SKM-1 treated with dmso at 0.1 percent for 144 hours (cell line): Measurements from ENCODE around the gene TRO.

Experiments used
- DNase-seq: peaks from one replicate; lab custom pipeline; 2025; ENCODE audit not compliant: unreplicated experiment; lab: John Stamatoyannopoulos, UW

TRO gene

DNA sequence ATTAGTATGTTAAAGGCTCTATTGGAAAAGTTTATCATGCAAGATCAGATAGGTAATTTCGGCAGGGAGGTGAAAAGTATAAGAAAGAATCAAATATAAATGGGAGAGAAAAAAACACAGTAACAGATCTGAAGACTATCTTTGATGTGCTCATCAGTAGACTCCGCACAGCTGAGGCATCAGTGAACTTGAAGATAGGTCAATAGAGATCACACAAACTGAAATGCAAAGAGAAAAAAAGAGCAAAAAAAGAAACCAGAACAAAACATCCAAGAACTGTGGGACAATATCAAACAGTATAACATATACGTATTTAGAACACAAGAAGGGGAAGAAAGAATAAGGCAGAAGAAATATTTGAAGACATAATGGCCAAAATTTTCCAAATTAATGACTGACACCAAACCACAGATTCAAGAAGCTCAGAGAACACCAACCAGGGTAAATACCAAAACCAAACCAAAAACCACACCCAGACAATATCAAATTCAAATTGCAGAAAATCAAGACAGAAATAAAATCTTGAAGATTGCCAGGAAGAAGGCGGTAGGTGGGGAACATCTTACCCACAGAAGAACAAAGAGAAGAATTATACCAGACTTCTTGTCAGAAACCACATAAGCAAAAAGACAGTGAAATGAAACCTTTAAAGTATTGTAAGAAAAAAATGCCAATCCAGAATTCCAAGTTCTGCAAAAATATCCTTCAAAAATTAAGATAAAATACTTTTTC lies 44.3 kb downstream of the TRO start:
- no peak for DNase-seq

GRCh38 chrX:54977387-54977786 lies 56.8 kb downstream of the TRO start:
- no peak for DNase-seq

DNA sequence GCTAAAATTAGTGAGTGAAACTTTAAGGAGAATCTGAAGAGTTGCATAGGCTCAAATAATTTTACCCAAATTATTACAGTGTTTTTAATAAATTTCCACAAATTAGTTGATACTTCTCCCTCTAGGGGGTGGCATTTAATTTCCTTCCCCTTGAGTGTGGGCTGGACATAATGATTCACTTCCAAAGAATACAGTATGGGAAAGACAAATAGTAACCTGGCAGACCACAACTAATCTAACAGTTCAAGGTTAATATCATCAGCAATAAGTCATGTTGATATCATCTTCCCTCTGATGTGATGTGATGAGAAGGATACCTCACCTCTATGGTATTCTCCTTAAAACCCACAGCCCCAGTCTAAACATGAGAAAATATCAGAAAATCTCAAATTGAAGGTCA lies 57.8 kb downstream of the TRO start:
- no peak for DNase-seq

- DNase-seq, result no peak
These were observed 58.8 kb downstream of the TRO start for GRCh38 chrX:54979432-54979831.

DNA sequence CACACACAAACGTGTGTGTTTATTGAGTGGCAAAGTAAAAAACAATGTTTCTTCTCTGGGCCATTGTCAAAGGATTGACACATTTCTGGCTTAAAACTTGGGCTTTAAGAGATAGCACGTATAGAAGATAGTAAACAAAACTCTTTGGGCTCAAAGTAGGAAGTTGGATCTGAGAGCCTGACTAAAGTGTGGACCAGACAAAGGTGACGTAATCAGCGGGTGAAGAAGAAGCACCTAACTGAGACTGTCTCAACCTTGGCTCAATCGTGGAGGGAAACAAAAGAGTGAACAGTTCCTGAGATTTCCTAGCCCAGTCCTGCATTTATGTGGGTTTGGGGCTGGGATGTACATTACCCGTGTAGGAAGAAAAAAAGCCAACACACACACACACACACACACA lies 59.7 kb downstream of the TRO start:
- no peak for DNase-seq
